GM19438 (cell line): ENCODE results near the gene FOXD2.
A peak's percentile ranks its signal among the peaks of the same experiment; 100 is the strongest.

Experiments
- ATAC-seq: cut with Tn5 transposase; IDR thresholded peaks from one replicate; pipeline ENCODE4 v1.9.1; 2021; ENCODE audit warnings: low read depth; ENCODE audit not compliant: unreplicated experiment

Gene FOXD2

DNA sequence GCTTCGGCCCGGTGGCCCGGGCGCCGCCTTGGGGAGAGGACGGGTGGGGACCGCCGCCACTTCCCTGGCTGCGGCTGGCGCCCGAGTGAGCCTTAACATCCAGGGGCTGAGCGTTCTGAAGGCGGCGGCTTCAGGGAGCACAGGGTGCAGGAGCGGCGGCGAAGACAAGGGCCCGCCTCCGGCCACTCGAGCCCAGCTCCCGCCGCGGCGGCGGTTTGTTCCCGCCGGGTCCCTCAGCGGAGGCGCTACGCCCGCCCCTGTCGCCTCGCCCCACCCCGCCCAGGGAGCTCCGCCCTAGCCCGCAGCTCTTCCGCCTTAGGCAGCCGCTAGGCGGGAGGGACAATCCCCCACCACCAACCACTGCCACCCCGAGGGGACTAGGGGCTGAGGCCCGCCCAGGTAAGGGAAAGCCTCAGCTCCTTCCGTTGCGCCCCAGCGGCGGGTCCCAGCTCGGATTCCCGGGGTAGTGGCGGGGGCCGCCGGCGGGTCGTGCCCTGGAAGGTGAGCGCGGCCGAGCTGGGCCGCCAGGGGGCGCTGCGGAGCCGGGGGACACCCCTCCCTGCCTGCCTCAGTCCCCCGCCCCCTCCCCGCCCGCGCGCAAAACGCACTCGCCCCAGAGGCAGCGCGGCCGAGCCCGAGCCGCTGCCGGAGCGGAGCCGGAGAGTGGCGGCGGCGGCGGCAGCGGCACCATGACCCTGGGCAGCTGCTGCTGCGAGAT lies at the start of gene FOXD2:
TSS of gene FOXD2 (plus strand) at position 598 of the 718 bp plus-strand sequence. CDS start at position 690, 92 bp downstream.
- ATAC-seq, result peak; percentile 79

GRCh38 chr1:47388891-47389238 lies 49.0 kb upstream of the FOXD2 start:
- ATAC-seq, result peak; percentile 70

DNA sequence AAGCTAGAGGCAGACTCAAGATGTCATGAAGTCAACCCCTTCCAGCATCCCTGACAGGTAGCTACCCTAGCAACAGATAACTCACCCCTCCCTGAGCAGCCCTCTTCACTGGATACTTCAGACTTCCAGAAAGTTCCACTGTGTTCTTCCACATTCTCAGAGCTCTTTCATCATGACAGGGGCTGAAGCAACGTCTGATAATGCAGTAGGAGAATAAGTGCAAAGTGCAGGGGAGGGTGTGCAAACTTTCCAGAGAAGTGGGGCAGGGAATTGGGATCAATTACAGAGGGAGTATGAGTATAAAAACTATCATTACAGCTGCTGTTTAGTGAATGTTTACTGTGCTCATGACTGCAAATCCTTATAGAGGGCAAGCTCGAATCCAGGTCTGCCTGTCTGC lies 48.1 kb upstream of the FOXD2 start:
- no peak for ATAC-seq

DNA sequence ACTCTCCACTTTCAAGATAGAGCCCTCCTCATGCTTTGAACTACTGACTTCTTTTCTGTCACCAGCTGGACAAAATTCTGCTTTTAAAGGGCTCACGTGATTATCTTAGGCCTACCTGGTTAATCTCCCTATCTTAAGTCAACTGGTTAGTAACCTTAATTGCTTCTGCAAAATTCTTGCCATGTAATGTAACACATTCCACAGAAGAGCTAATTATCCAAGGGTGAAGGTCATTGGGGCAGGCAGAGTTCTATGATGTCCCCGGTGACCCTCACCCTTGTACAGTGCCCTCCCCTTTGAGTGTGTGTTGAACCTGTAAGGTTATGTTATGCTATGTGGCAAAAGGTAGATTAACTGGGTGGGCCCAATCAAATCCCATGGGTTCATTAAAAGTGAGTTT lies 47.0 kb upstream of the FOXD2 start:
- no peak for ATAC-seq

DNA sequence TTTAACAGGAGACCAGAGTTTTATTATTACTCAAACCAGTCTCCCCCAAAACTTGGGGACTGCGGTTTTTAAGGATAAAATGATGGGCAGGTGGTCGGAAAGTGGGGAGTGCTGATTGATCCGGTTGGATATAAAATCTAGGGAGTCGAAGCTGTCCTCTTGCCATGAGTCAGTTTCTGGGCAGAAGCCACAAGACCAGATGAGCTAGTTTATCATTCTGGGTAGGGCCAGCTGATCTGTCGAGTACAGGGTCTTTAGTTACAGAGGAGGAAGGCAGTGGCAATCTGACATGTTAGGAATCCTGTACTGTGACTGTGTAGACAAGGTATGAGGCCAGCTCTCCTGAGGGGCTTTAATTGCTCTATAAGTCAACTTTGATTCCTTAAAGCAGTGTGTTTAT lies 44.7 kb upstream of the FOXD2 start:
- ATAC-seq, result no peak

DNA sequence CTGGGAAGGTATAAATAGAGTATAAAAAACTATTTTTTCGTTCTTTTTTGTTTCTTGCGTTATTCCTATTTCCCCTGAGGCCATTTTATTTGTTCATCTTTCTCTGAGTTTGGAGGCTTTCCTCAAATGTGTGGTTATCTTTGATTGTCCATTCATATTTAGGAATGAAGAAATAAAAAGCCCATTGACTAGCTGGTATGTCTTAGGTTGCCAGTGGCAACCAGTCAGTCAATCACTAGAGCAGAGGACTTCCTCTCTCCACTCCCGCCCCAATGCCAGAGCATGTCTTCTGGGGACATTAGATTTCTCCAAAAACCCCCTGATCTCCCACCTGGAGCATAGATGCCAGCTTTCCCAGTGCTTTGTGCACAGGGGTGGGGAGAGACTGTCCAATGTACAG lies 42.4 kb upstream of the FOXD2 start:
- ATAC-seq, result no peak

- no peak for ATAC-seq
Observed at GRCh38 chr1:47396671-47397196, 41.1 kb upstream of the FOXD2 start.

- no peak for ATAC-seq
Observed at GRCh38 chr1:47399138-47399845, 38.6 kb upstream of the FOXD2 start.

DNA sequence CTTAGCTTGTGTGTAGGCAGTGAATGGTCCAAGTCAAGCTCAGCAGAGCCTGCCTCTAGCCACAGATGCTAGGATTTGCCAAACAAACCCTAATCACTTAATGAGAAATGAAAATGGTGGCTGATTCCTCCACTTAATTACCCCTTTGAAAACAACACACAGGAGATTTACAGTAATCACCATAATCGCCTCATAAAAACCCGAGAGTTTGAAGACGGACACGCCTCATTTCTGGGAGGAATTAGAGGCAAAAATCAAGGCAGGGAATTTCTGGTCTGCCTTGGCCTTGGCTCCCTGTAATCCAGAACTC lies 38.0 kb upstream of the FOXD2 start:
- no peak for ATAC-seq

- ATAC-seq, result no peak
Observed at GRCh38 chr1:47401761-47402160, 36.1 kb upstream of the FOXD2 start.

DNA sequence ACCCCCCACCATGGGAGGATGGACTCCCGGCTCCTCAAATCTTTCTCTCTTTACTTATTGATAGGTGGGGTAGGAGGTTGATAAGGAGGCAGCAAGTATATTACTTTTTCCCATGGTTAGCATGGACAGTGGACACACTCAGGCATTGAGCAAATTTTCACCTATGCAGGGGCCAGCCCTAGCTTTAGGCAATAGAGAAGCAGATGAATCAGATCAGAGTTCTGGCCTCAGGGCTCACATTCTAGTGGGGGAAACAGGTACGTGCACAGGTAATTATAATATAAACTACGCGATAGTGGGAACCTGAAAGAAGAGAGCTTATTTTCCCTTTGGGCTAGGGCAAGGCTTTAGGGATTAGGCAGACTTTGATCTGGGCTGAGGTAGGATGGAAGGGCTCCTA lies 35.3 kb upstream of the FOXD2 start:
- ATAC-seq, result no peak

- ATAC-seq, result no peak
Observed at GRCh38 chr1:47403321-47403910, 34.4 kb upstream of the FOXD2 start.

DNA sequence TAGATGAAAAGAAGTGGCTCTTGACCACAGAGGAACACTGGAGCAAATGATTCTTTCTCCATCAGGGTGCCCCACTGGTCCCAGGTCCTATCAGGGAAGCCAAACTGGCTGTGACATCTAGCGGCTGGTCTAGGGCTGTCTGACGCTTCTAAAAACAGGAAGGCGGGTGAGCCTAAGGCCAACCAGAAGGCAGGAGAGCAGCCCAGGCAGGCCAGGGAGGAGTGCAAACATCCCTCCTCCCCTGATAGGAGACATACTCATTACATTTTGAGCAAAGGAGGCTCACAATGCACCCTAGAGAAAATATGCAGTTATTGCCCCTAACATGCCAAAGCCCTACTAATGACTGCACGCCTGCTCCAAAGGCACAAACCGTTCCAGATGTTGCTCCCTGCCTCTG lies 32.1 kb upstream of the FOXD2 start:
- no peak for ATAC-seq

- ATAC-seq, result no peak
Observed at GRCh38 chr1:47406966-47407365, 30.9 kb upstream of the FOXD2 start.

- ATAC-seq, result no peak
Observed at GRCh38 chr1:47407481-47407880, 30.4 kb upstream of the FOXD2 start.

DNA sequence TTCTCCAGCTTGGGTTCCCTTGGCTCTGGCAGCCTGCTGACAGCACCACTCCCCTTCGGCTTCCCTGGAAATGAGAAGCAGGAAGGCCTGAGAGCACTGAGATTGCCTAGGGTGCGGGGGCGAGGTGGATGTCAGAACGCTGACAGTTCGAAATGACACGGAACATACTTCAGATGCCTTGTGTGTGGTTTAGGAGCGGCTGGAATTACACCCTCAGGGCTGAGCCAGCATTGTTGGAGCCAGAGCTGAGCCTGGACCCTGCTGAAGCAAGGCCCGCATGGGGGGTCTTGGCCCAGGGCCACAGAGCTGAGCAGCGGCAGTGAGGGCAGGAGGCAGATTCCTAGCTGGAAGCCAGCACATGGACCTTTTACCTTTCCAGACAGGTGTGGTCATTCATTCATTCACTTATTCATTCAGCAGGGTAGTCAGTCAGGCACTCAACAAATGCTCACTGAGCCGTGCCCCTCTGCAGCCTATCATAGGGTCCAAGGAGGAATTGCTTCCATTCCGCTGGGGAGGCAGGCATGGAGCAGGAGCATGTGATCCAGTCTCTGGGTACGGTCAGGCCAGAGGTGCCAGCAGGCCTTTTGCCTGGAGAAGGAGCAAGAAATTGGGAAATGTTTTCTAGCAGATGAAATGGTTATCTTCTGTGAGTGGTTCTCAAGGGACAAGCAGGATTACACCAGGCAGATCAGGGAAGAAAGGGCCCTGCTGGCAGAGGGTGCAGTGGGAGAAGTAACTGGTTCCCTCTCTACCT lies 28.4 kb upstream of the FOXD2 start:
- no peak for ATAC-seq

DNA sequence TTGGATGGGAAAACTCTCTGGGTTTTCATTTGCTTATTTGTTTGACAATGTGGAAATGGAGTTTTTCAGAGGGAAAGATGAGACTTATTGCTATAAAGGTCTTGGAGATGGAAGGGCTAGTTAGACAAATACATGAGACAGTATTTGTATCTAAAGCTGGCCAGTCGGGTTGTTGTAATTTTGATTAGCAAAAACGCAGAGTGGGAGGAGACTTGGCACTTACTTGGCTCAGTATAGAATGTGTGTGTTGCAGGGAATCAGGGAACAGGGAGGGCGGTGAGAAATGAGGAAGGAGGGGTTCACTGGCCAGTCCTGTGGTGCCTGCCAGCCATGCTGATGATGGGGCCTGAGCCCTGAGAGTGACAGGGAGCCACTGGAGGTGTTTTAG lies 27.8 kb upstream of the FOXD2 start:
- ATAC-seq, result no peak

- no peak for ATAC-seq
Observed at GRCh38 chr1:47411436-47411835, 26.4 kb upstream of the FOXD2 start.

DNA sequence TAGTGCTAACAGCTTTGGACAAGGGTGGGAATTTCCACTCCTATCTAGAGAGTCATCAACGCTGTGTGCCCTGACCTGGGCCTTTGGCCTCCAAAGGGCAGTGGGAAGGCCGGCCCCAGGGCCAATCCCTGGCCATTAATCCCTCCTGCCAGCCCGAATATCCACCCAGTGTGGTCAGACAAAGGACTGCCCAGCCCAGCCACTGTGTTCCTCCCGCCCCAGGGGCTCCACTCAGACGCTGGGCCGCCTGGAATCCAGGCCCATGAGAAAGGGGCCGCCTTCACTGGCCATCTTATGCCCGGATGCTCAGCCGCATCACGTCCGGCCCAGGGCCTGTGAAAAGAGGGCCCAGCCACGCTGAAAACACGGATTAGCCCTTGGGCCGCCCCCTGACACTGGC lies 25.4 kb upstream of the FOXD2 start:
- no peak for ATAC-seq

DNA sequence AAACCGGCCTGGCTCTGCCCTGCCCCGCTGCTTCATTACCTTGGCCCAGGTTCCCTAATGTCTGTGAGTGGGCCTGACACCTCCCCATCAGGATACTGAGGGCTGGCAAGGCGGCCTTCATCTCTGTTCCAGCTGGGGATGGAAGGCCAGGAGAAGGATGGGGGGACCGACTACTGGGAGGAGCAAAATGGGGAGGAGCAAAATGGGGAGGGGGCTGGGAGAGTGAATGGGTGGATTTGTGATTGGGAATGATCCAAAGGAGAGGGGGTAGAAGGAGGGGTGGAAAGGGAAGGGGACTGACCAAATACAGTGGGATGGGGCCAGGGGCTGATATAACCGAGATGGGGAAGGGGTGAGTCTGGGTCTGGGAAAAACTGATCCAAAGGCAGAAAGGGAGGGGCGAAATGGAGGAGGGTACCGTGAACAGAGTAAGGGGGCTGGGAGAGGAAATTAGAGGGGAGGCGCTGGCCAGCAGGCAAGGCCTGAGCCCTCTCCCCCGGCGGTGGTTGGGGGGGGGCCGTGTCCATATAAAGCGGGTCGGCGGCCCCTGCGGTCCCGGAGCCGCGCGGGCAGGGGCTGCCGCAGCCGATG lies 22.0 kb upstream of the FOXD2 start, which contains the start of gene FOXE3:
TSS of gene FOXE3 (plus strand) at position 558 of the 591 bp plus-strand sequence. CDS start at position 589, 31 bp downstream.
- no peak for ATAC-seq
